Right atrium auricular region (tissue), 2 donors: ENCODE data around the gene PUS7L. TPM values are rescaled to one million over a fixed set of nuclear protein-coding genes. Genes with fewer than 3 reads are reported as not detected.
"Not testable (repeated sequence)": the region's sequence is repeated elsewhere in the genome, so short reads cannot be mapped to it uniquely, and the experiment has no call there.

Source experiments
- DNase-seq: peaks from one replicate; pipeline ENCODE4 v3.0.0-alpha.2; 2019; ENCODE audit warnings: low spot score
- H3K27ac ChIP-seq, 2 donors: fragments of 200-600 bp; sonication (generic); 1 replicate in 1 of 2; 2 replicates in 1 of 2; pipeline ENCODE4 v1.5.1; 2016 to 2019
- H3K27me3 ChIP-seq, 2 donors: fragments of 200-600 bp; sonication (generic); one replicate each; pipeline versions ENCODE4 v1.5.1 to v1.6.0; 2017 to 2019
- H3K36me3 ChIP-seq: fragments of 200-600 bp; sonication (generic); one replicate; pipeline ENCODE4 v1.5.1; 2016
- H3K4me1 ChIP-seq, 2 donors: fragments of 200-600 bp; sonication (generic); one replicate each; pipeline versions ENCODE4 v1.5.1 to v1.6.0; 2017 to 2019
- H3K4me3 ChIP-seq, 2 donors: fragments of 200-600 bp; sonication (generic); 1 replicate in 1 of 2; 2 replicates in 1 of 2; pipeline ENCODE4 v1.5.1; 2017 to 2019; ENCODE audit warnings: mild to moderate bottlenecking in 1 of 2, moderate library complexity in 1 of 2
- H3K9me3 ChIP-seq, 2 donors: fragments of 200-600 bp; sonication (generic); one replicate each; pipeline ENCODE4 v1.5.1; 2019
- total RNA-seq, 2 donors: library from RNA; depleted of rRNA; stranded (reverse); fragments of >200 nt; gene quantifications; one replicate each; pipeline ENCODE4 v1.1.0, GENCODE V29; 2016
- TF ChIP-seq, protein P1 (sequence below), 2 donors: fragments of 200-600 bp; sonication (generic); IDR thresholded peaks; one replicate each; pipeline ENCODE4 v1.5.1; 2019; ENCODE audit warnings: antibody characterized with exemption in 2 of 2

PUS7L gene
- total RNA-seq, 2 donors from 2014 or later: 3.8 to 4.6 TPM

DNA sequence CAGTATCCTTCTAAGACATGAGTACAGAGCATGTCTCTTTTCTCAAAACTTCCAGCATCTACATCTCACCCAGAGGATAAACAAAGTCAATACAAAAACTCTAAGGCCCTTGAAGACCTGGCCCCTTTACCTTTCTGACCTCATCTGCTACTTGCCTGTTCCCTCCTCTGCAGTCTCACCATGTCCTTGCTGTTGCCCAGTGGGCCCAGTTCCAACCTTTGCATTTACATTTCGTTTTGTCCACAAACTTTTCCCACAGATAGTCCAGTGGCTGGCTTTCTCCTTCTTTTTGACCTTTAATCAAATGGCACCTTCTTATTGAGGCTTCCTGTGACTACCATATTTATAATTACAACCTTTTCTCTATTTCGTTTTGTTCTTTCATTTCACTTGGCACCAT is 1.8 kb upstream of the PUS7L start:
- no peak overlapping the region for H3K4me3 ChIP-seq
- TF ChIP-seq, protein P1, sequence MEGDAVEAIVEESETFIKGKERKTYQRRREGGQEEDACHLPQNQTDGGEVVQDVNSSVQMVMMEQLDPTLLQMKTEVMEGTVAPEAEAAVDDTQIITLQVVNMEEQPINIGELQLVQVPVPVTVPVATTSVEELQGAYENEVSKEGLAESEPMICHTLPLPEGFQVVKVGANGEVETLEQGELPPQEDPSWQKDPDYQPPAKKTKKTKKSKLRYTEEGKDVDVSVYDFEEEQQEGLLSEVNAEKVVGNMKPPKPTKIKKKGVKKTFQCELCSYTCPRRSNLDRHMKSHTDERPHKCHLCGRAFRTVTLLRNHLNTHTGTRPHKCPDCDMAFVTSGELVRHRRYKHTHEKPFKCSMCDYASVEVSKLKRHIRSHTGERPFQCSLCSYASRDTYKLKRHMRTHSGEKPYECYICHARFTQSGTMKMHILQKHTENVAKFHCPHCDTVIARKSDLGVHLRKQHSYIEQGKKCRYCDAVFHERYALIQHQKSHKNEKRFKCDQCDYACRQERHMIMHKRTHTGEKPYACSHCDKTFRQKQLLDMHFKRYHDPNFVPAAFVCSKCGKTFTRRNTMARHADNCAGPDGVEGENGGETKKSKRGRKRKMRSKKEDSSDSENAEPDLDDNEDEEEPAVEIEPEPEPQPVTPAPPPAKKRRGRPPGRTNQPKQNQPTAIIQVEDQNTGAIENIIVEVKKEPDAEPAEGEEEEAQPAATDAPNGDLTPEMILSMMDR (IDR thresholded peaks at IDR 0.05): no peak
- no peak for DNase-seq
- H3K36me3 ChIP-seq: no peaks in the 10 kb centered on the region
- peaks cover 0 to 21% of the 10 kb centered on the region in 2 donors for H3K4me1 ChIP-seq
- no peaks in the 10 kb centered on the region for H3K9me3 ChIP-seq
- no peaks in the 10 kb centered on the region for H3K27me3 ChIP-seq
- H3K27ac ChIP-seq: no peak overlapping the region

DNA sequence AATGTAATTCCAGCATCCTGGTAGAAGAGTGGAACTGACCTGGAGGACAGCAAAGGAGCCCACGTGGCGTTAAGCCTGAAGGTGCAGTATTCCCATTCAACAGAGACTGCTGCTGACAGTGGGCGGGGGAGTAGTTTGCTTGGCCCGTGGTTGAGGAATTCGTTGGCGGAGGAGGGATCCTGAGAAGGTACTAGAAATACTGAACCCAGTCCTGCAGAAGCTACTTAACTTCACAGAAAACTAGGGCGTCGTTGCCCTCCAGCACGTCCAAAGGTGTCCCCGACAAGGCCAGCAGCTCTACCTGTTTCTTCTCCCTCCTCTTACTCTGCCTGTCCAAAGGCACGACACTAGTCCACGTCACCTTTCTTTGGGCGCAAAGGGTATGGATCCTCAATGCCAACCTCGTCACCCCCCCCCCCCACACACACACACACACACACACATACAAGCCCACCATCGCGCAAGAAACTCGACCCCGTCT is 303 bp downstream of the PUS7L start:
- DNase-seq: no peak
- peak overlapping the region; percentile 68 to 82 for H3K4me3 ChIP-seq
- H3K27ac ChIP-seq: peak overlapping the region; percentile 72 to 82
- no peaks in the 10 kb centered on the region for H3K27me3 ChIP-seq
- no peaks in the 10 kb centered on the region for H3K9me3 ChIP-seq
- no peaks in the 10 kb centered on the region for H3K36me3 ChIP-seq
- H3K4me1 ChIP-seq: peaks cover 0 to 21% of the 10 kb centered on the region in 2 donors
- TF ChIP-seq, protein P1 (IDR thresholded peaks at IDR 0.05): no peak

DNA sequence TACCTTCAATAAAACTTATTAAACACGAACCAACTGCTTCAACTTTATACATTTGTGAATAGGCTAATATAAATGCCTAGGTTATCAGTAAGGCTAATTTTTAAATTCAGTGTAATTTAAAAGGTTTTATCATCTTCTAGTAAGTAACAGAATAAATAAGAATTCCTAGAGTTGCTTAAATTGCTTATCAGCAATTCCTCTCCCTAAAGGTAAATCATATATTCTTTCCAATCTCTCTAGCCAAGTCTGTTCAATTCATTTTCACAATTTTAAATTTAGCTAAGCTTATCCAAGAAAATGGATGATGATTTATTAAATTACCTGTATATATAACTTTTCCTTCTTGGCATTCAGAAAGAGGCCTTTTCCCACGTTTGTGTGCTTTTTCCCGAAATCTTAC is 4.6 kb downstream of the PUS7L start:
- DNase-seq: no peak
- Histone ChIP-seq H3K4me1 (peaks cover 0 to 7% of the 10 kb centered on the region in 2 donors), H3K4me3 (no peak overlapping the region), H3K27ac (no peak overlapping the region), H3K36me3 (no peaks in the 10 kb centered on the region), H3K9me3 (no peaks in the 10 kb centered on the region), H3K27me3 (no peaks in the 10 kb centered on the region)
- TF ChIP-seq, protein P1 (IDR thresholded peaks at IDR 0.05): no peak

DNA sequence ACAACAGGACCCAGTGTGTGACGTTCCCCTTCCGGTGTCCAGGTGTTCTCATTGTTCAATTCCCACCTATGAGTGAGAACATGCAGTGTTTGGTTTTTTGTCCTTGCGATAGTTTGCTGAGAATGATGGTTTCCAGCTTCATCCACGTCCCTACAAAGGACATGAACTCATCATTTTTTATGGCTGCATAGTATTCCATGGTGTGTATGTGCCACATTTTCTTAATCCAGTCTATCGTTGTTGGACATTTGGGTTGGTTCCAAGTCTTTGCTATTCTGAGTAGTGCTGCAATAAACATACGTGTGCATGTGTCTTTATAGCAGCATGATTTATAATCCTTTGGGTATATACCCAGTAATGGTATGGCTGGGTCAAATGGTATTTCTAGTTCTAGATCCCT is 7.2 kb downstream of the PUS7L start:
- not testable (repeated sequence) for H3K9me3 ChIP-seq, H3K27ac ChIP-seq, H3K36me3 ChIP-seq, H3K4me1 ChIP-seq, H3K27me3 ChIP-seq, DNase-seq, H3K4me3 ChIP-seq

DNA sequence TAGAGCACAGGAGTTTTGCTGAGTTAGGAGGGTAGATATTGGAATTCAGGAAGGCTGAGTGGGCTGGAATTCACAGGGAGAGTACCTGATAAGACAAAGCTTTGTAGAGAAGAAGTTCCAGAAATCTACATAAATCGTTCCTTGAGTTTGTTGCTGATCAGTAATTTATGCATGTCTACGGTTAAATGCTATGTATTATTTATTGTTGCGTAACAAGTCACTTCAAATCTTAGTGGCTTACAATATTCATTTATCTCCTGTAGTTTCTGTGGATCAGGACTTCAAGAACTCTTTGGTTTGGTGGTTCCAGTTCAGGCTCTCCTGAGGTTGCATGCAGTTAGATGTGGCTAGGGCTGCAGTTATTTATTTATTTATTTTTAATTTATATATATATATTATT is 7.8 kb downstream of the PUS7L start:
- Histone ChIP-seq H3K27me3 (no peaks in the 10 kb centered on the region), H3K4me3 (no peak overlapping the region), H3K4me1 (no peaks in the 10 kb centered on the region), H3K27ac (no peak overlapping the region), H3K36me3 (no peaks in the 10 kb centered on the region), H3K9me3 (no peaks in the 10 kb centered on the region)
- DNase-seq: no peak
- TF ChIP-seq, protein P1 (IDR thresholded peaks at IDR 0.05): no peak

DNA sequence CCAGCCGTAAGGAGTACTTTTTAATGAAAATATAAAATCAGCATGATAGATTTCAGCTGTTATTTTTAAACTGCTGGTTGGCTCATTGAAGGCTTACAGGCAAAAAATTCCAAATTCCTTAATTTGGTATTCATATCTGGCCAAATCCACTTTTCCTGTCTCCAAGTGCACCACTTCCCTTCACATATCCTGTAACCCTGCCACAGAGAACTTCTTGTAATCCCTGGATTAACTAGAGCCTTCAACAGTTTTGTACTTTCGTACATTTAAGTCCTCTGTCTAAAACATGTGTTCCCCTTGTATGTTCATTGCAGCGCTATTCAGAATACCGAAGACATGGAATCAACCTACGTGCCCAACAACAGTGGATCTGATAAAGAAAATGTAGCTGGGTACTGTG is 9.6 kb downstream of the PUS7L start:
- no peaks in the 10 kb centered on the region for H3K4me1 ChIP-seq
- DNase-seq: no peak
- H3K4me3 ChIP-seq: no peak overlapping the region
- TF ChIP-seq, protein P1 (IDR thresholded peaks at IDR 0.05): no peak
- H3K27me3 ChIP-seq: no peaks in the 10 kb centered on the region
- peaks cover 14% of the 10 kb centered on the region for H3K36me3 ChIP-seq
- H3K9me3 ChIP-seq: no peaks in the 10 kb centered on the region
- H3K27ac ChIP-seq: no peak overlapping the region
